GM12892 (cell line): ENCODE results near the gene RASL10A.

ENCODE experiments used
- POLR2A ChIP-seq: IDR thresholded peaks from 2 replicates; pipeline ENCODE4 v1.6.1; 2011; ENCODE audit warnings: low read depth, low read length, control low read depth
- POLR2AphosphoS5 ChIP-seq: IDR thresholded peaks from 2 replicates; pipeline ENCODE4 v1.6.1; 2011; ENCODE audit warnings: low read depth, low read length, control low read depth
- TAF1 ChIP-seq: IDR thresholded peaks from 2 replicates; pipeline ENCODE4 v1.6.1; 2011; ENCODE audit warnings: low read depth, mild to moderate bottlenecking, control low read depth, low read length, borderline replicate concordance

GRCh38 chr22:29334696-29335344, 19.3 kb upstream of the RASL10A start:
- TF ChIP-seq TAF1 (no peak), POLR2AphosphoS5 (no peak), POLR2A (no peak)
